HUES64 (cell line): ENCODE data around the gene AFAP1L2.
"Not testable (repeated sequence)": the region's sequence is repeated elsewhere in the genome, so short reads cannot be mapped to it uniquely, and the experiment has no call there.

ENCODE experiments used
- H3K27ac ChIP-seq: 2 replicates; pipeline ENCODE4 v1.7.0; 2013; ENCODE audit warnings: low read depth, low read length, inconsistent platforms
- H3K27me3 ChIP-seq: 2 replicates; pipeline ENCODE4 v1.6.1; 2013; ENCODE audit warnings: mild to moderate bottlenecking, low read length; ENCODE audit not compliant: insufficient read depth
- H3K36me3 ChIP-seq: 2 replicates; pipeline ENCODE4 v1.6.1; 2013; ENCODE audit warnings: mild to moderate bottlenecking, low read length; ENCODE audit not compliant: insufficient read depth
- H3K4me1 ChIP-seq: 2 replicates; pipeline ENCODE4 v1.6.1; 2013; ENCODE audit warnings: mild to moderate bottlenecking, low read length, moderate library complexity; ENCODE audit not compliant: insufficient read depth
- H3K4me3 ChIP-seq: 2 replicates; pipeline ENCODE4 v1.5.1; 2013; ENCODE audit warnings: mild to moderate bottlenecking, low read length, moderate library complexity
- H3K9ac ChIP-seq: 2 replicates; pipeline ENCODE4 v1.6.1; 2013; ENCODE audit warnings: mild to moderate bottlenecking, low read depth, low read length
- H3K9me3 ChIP-seq: 2 replicates; pipeline ENCODE4 v1.6.1; 2013; ENCODE audit warnings: low read depth, low read length; ENCODE audit not compliant: insufficient read depth
- WGBS: fragments of 150-250, 120-280 bp; methylation state at CpG from one replicate; pipeline ENCODE4 v1.1.7; 2013; ENCODE audit warnings: missing lambda C conversion rate; 5-methylcytosine and 5-hydroxymethylcytosine counted together

Gene AFAP1L2

DNA sequence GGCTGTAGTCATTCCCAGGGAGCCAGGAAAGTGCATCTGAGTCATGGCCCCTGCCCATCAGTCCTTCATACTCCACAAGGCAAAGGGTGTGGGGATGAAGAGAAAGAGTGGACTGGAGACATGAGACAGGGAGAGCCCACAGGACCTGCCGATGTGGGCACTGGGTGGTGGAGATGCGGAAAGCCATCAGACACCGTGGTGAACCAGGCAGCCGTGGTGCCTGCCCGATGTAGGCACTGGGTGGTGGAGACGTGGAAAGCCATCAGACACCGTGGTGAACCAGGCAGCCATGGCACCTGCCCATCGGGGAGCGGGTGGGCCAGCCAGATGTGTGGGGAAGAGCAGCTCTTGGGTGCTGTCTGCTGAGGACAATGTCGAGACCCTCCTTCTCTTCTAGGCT lies 58.6 kb downstream of the AFAP1L2 start:
- WGBS, result 90% methylated on average over 10 of the region's 10 CpGs
- H3K36me3 ChIP-seq, result no peaks in the 10 kb centered on the region

DNA sequence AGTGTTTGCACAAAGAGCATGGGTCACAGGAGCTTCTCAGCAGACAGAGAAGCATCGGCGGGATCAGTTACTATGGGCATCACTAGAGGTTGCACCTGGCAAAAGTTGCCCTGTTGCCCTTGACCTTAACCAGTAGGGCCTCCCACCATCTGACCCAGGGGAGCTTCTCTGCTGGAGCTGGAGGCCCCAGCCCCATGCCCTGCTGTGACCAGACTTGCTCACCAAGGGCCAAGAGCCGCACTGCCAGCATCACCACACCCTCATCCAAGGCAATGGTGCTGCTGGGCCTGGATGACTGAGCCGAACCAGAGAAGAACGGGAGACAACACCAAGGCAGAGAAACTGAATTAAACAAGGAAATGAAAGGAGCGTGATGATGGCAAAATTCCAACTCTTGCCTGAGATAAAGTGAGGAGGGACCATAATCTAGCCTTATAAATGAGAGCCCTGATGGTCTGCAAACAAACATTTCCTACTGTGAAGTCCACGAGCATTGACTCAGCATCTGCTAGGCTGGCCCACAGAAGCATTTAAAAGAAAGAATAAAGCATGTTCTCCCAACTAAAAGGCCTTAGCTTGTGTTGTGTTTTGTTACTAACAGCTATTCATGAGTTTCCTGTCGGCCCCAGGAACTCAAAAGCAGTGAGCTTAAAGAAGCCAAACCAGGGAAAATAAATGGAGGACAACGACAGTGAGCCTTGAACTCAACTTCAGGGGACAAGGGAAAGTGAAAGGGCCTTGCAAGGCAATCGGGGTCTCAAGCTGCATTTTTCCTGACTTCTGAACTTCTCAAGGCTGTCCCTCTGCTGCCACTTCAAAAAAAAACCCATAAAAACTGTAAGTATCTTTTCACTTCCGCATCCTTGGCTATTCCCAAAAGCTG lies 60.4 kb downstream of the AFAP1L2 start:
- peaks cover 12% of the 10 kb centered on the region; the same call in 1 of the 2 replicates for H3K4me1 ChIP-seq
- H3K9ac ChIP-seq, result no peak overlapping the region
- 84% methylated on average over 11 of the region's 11 CpGs for WGBS
- H3K36me3 ChIP-seq, result no peaks in the 10 kb centered on the region
- H3K27me3 ChIP-seq, result no peaks in the 10 kb centered on the region
- H3K27ac ChIP-seq, result no peak overlapping the region
- no peaks in the 10 kb centered on the region for H3K9me3 ChIP-seq
- no peak overlapping the region for H3K4me3 ChIP-seq

More for the DNA sequence above, 58.6 kb downstream of the AFAP1L2 start:
- no peaks in the 10 kb centered on the region for H3K9me3 ChIP-seq
- no peaks in the 10 kb centered on the region for H3K27me3 ChIP-seq
- no peak overlapping the region for H3K9ac ChIP-seq
- no peak overlapping the region for H3K4me3 ChIP-seq
- H3K27ac ChIP-seq, result no peak overlapping the region
- H3K4me1 ChIP-seq, result peaks cover 21% of the 10 kb centered on the region; the same call in 1 of the 2 replicates

DNA sequence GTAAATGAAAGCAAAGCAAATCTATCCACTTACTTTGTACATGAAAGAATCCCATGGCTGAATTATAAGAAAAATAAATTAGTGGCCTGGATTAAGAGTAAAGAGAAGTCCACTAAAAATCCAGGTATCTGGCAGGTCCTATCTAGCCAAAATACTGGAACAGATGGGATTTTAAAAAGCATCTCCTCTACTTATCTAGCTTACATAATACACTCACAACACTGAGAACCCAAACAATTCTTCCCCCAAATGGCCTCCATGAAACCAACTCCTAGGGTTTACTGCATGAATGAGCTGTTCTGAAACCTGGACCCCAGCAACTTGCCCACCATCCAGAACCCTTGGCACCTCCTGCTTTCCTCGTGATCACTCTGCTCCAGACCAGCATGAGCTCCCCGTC lies 61.3 kb downstream of the AFAP1L2 start:
- Histone ChIP-seq H3K4me3 (no peak overlapping the region), H3K9me3 (no peaks in the 10 kb centered on the region), H3K27ac (no peak overlapping the region), H3K36me3 (no peaks in the 10 kb centered on the region), H3K27me3 (no peaks in the 10 kb centered on the region), H3K4me1 (peaks cover 18% of the 10 kb centered on the region; the same call in 1 of the 2 replicates), H3K9ac (no peak overlapping the region)
- 86% methylated on average over 2 of the region's 2 CpGs for WGBS

DNA sequence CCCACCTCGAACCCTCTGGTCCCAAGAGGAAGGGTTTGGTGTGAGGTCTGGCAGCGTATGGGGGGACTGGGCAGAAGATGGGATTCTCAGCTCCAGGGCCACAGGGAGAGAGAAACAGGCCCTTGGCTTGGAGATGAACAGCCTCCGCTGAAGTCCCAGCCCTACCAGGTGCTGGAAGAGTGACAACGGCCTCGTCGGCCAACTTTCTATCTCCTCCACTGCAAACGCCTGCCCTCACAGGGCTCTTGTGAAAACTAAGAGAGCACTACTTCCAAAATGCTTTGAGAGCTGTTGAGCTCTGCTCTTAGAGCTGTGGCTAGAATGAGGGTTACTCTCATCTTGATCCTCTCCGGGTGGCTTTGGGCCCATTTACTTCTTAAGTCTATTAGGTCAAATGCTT lies 63.5 kb downstream of the AFAP1L2 start:
- no peak overlapping the region for H3K27ac ChIP-seq
- no peak overlapping the region for H3K9ac ChIP-seq
- H3K9me3 ChIP-seq, result no peaks in the 10 kb centered on the region
- H3K27me3 ChIP-seq, result no peaks in the 10 kb centered on the region; the same call in 1 of the 2 replicates
- WGBS, result 95% methylated on average over 8 of the region's 8 CpGs
- H3K4me1 ChIP-seq, result peaks cover 23% of the 10 kb centered on the region
- H3K4me3 ChIP-seq, result no peak overlapping the region
- H3K36me3 ChIP-seq, result no peaks in the 10 kb centered on the region

DNA sequence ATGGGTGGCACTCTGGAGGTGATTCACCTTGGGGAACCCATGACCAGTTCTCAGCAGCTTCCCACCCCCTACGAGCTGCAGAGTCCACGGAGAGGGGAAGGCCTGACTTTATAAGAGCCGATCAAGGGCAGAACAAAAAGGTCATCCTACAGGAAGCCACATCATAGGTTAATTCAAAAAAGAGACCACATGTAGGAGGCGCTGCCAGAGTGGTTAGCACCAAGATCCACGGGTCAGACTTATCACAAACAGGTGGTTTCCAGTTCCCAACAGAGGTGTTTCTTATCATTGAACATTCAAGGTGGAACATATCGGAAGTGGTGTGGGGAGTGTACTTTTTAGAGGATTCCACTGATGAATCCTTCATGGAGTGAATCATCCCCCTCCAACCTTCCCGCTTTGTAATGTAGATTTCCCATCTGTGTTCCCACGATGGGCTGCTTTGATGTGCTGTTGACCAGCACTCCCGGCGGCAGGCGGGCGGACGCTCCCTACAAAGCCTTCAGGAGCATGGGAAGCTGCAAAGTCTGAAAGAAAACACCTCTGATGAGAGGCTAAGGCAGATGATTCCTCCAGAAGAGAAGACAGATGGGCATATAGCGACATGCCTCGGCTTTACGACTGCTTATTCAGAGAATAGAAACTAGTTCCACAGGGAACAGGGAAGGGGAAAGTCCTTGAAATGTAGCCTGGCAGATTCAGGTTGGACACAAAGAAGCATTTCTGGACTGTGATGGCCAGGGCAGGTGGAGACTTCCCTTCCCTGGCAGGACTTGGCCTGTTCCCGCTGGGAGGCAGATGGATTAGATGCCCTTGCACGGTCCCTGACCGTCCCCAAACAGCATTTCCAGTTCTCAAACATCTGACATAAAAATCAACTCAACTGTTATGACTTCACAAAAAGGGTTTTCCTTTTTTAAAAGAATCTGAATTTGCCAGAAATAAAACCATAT lies 66.5 kb downstream of the AFAP1L2 start:
- H3K4me3 ChIP-seq, result no peak overlapping the region
- no peaks in the 10 kb centered on the region for H3K9me3 ChIP-seq
- no peak overlapping the region for H3K9ac ChIP-seq
- H3K36me3 ChIP-seq, result no peaks in the 10 kb centered on the region
- H3K4me1 ChIP-seq, result peaks cover 17% of the 10 kb centered on the region
- no peak overlapping the region for H3K27ac ChIP-seq
- 21% methylated on average over 19 of the region's 19 CpGs for WGBS
- H3K27me3 ChIP-seq, result no peaks in the 10 kb centered on the region; the same call in 1 of the 2 replicates

DNA sequence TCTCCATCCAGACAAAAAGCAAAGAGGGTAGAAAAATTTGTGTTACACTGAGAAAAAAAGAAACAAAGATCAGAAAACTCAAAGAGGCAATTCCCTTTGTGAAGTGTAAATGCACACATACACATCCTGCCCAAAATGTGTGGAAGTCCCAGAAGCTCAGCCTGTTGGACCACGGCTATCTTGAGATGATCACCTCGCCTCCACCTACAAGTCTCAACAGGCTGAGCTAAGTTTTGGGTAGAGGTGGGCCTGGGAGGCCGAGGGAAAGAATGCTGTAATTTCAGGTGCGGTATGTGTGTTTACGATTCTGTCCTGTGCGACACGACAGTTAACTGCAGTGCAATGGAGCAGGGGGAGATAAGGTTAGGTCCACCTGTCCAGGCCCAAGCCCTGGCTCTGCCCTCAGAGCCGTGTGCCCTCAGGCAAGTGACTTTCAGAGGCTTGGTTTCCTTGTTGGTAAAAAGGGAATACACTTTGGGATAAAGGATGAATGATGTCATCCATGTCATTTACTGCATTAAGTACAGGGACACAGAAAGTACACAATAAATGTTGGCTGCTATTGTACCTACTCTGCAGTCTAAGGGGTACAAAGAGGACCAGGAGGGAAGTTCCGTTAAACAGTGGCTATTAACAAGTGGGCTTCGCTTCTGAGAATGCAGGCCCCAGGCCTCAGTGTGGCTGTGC lies 67.3 kb downstream of the AFAP1L2 start:
- no peak overlapping the region for H3K9ac ChIP-seq

DNA sequence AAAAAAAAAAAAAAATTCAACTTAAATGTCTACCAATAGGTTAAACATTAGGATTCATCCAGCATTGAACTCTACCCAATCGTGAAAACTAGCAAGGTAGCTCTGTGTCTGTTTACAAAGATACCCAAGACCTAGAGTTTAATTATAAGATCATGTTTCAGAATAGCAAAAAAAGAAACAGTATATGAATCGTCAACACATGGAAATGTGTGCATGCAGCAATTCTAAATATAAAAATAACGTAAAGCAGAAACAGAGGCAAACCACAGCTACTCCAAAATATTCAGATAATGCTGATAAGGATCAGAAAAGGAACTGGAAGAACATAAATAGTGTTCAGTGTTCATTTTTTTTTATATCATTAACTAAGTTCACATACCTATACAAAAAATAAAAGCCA lies 68.7 kb downstream of the AFAP1L2 start:
- no peaks in the 10 kb centered on the region for H3K36me3 ChIP-seq
- peaks cover 17% of the 10 kb centered on the region for H3K4me1 ChIP-seq
- H3K9me3 ChIP-seq, result no peaks in the 10 kb centered on the region
- H3K9ac ChIP-seq, result no peak overlapping the region
- no peak overlapping the region for H3K4me3 ChIP-seq
- no peaks in the 10 kb centered on the region; the same call in 1 of the 2 replicates for H3K27me3 ChIP-seq
- no peak overlapping the region for H3K27ac ChIP-seq
- 84% methylated on average over 3 of the region's 3 CpGs for whole genome bisulfite sequencing

More for the DNA sequence above, 67.3 kb downstream of the AFAP1L2 start:
- H3K36me3 ChIP-seq, result no peaks in the 10 kb centered on the region
- no peak overlapping the region for H3K27ac ChIP-seq
- WGBS, result 85% methylated on average over 10 of the region's 10 CpGs
- H3K27me3 ChIP-seq, result no peaks in the 10 kb centered on the region; the same call in 1 of the 2 replicates
- peaks cover 17% of the 10 kb centered on the region for H3K4me1 ChIP-seq
- H3K4me3 ChIP-seq, result no peak overlapping the region
- H3K9me3 ChIP-seq, result no peaks in the 10 kb centered on the region

DNA sequence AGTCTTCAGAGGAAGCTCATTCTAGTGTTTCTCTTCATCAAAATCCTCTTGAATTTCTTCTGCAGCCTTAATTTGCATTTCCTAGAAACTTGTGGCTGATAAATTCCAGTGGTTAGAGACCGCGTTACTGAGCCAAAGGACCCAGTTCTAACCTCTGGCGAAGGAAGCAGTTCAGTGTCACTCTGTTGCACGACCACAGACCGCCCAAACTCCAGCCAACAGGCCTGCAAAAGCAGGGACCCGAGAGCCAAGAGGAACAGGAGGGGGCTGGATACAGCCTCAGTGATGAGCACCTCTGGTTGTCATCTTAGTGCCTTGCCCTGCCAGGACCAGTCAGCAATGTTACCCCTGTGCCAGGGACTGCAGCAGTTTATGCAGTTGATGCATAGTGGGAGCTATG lies 70.0 kb downstream of the AFAP1L2 start:
- WGBS, result 73% methylated on average over 6 of the region's 6 CpGs
- H3K9ac ChIP-seq, result no peak overlapping the region
- no peaks in the 10 kb centered on the region for H3K36me3 ChIP-seq
- no peak overlapping the region for H3K27ac ChIP-seq
- no peaks in the 10 kb centered on the region; the same call in 1 of the 2 replicates for H3K27me3 ChIP-seq
- peaks cover 17% of the 10 kb centered on the region for H3K4me1 ChIP-seq
- H3K9me3 ChIP-seq, result no peaks in the 10 kb centered on the region
- no peak overlapping the region for H3K4me3 ChIP-seq

DNA sequence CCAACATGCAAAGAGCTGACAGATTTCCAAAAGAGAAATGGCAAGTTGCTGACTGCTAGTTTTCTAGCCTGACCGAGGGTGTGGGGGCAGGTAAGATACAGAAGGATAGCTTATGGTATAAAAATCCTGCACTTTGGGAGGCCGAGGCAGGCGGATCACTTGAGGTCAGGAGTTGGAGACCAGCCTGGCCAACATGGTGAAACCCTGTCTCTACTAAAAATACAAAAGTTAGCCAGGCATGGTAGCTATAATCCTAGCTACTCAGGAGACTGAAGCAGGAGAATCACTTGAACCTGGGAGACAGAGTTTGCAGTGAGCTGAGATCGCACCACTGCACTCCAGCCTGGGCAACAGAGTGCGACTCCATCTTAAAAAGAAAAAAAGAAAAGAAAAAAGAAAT lies 70.9 kb downstream of the AFAP1L2 start:
- H3K9ac ChIP-seq, H3K27ac ChIP-seq, H3K4me3 ChIP-seq, H3K9me3 ChIP-seq, H3K27me3 ChIP-seq, H3K36me3 ChIP-seq: not testable (repeated sequence)
- WGBS, result 94% methylated on average over 5 of the region's 5 CpGs
- peaks cover 17% of the 10 kb centered on the region for H3K4me1 ChIP-seq

DNA sequence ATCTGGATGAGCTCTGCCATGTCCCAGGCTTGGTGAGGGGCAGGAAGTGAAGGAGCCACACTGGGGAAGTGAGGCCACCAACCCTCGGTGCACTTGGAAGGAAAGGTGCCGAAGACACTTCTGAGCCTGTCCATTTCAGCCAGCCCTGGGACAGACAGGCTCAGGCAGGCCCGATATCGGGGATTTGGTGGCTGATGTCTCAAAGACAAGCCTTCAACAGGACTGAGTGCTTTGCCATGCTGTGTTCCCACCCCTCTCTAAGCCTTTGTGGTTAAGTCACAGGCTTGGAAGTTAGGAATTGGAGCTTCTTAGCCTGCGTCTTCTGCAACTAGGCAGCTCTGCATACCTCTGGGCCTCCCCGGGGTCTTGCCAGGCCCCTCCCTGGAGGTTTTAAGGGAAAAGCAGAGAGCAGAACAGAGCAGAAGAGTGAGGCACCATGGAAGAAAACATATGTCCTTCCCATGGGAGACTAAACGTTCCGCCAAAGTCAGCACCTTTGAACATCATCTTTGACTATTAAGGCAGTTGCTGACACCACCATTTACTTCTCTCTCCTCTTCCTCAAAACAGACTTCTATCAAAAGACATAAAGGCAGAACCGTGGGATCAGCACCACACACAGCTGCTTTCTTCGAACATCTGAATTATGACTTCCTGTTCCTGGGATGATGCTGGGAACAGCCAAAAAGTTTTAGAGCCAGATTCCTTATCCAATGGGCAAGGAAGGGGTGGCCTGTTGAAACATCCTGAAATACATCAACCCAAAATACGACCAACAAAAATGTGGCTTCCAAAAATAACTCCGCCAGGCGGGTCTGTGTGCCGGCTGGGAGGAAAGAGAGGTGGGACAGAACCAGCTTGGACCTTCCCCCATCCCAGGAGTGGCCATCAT lies 71.8 kb downstream of the AFAP1L2 start:
- peaks cover 8% of the 10 kb centered on the region for H3K4me1 ChIP-seq
- H3K27me3 ChIP-seq, result no peaks in the 10 kb centered on the region; the same call in 1 of the 2 replicates
- H3K27ac ChIP-seq, result no peak overlapping the region
- no peaks in the 10 kb centered on the region for H3K9me3 ChIP-seq
- no peaks in the 10 kb centered on the region for H3K36me3 ChIP-seq
- no peak overlapping the region for H3K4me3 ChIP-seq
- H3K9ac ChIP-seq, result no peak overlapping the region
- 86% methylated on average over 14 of the region's 14 CpGs for WGBS
